ENCODE measurements around the gene NDUFS2. TPM values are rescaled to one million over a fixed set of nuclear protein-coding genes. Genes with fewer than 3 reads are reported as not detected.

The NDUFS2 gene
- total RNA-seq, 4 donors from 2014 or later = 68.5 to 131 (median 122) TPM

DNA sequence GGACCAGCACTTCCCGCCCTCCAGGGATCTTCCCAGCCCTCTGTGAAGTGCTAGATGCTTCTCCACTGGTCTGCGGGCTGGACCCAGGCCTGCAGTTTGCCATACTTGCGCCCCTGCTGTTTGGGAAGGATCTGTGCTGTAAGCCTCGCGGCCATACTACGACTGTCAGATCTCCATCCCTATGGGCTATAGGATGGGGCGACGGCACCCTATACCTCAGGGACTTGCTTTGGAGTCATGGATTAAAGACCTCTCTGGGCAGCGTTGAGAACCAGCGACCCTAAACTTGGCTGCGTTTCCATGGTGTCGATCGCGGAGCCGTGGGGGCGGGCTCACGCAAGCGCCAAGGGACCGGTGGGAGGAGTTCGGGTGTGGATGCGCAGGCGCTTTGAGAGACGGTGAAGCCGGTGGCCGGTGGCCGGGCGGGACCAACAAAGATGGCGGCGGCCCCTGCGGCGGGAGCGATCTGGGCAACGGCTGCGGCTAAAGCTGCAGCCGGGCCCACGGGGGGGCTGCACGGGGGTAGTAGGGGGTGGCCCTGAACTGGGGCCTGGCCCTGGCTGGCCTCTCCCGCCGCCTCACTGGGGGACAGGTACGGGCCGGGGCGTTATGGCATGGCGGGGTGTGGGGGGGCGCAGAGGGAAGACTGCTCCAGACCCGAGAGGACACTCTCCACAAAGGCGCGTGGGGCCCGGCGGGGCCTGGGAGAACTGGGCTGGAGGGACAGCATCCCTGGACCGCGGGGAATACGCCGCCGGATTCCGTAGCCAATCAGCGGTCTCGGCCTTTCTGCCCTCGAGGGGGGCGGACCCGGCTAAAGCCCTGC, 42.9 kb upstream of the NDUFS2 start, which contains the start of gene USP21:
Gene USP21 (plus strand): TSS at position 414 of the 826 bp plus-strand sequence. CDS start 1,141 bp downstream, outside the sequence.
- intact Hi-C loops (cut with DNase I) = no loop called here
- TF ChIP-seq, protein P1, sequence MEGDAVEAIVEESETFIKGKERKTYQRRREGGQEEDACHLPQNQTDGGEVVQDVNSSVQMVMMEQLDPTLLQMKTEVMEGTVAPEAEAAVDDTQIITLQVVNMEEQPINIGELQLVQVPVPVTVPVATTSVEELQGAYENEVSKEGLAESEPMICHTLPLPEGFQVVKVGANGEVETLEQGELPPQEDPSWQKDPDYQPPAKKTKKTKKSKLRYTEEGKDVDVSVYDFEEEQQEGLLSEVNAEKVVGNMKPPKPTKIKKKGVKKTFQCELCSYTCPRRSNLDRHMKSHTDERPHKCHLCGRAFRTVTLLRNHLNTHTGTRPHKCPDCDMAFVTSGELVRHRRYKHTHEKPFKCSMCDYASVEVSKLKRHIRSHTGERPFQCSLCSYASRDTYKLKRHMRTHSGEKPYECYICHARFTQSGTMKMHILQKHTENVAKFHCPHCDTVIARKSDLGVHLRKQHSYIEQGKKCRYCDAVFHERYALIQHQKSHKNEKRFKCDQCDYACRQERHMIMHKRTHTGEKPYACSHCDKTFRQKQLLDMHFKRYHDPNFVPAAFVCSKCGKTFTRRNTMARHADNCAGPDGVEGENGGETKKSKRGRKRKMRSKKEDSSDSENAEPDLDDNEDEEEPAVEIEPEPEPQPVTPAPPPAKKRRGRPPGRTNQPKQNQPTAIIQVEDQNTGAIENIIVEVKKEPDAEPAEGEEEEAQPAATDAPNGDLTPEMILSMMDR (IDR thresholded peaks at IDR 0.05) = peak in 2 of 3 experiments; percentile 24 to 47
- TF ChIP-seq POLR2A (IDR thresholded peaks at IDR 0.05; ENCODE audit: low read depth) = no peak
- no peak for TF ChIP-seq EP300 (IDR thresholded peaks at IDR 0.05)
- peak; percentile 81 to 85 for TF ChIP-seq POLR2AphosphoS5 (IDR thresholded peaks at IDR 0.05)
- H3K4me3 ChIP-seq = peak within 1 kb of the TSS; percentile 81 to 88 (median 86)
- peaks cover 5 to 58% (median 41%) of the 10 kb centered on the region in 4 donors for H3K36me3 ChIP-seq
- DNase-seq (ENCODE audit: extremely low spot score) = peak; percentile 98
- peak within 1 kb of the TSS; percentile 87 to 90 (median 88) for H3K27ac ChIP-seq (replicated peaks in 1 of 4)
- H3K4me1 ChIP-seq = peaks cover 35 to 56% (median 46%) of the 10 kb centered on the region in 4 donors
- no peaks in the 10 kb centered on the region for H3K9me3 ChIP-seq
- WGBS = under 1% methylated on average over 36 of the region's 60 CpGs
- H3K27me3 ChIP-seq = no peaks in the 10 kb centered on the region

DNA sequence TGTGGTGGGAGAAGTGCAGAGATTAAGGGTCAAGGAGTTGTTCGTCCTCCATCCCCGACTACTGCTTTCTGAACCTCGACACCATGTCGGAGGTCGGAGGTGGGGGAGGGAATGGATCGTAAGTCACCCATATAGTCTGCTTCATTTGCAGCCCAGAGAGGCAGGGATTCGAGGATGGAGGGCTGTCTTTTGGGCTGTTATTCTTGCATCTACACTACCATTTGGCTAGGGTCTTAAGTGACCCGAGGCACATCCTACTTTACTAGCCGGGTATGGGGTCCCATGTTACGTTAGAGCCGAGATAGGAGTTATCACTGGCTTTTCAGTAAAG, 42.3 kb upstream of the NDUFS2 start:
- Histone ChIP-seq H3K9me3 (no peaks in the 10 kb centered on the region), H3K36me3 (peaks cover 5 to 64% (median 44%) of the 10 kb centered on the region in 4 donors), H3K27me3 (no peaks in the 10 kb centered on the region), H3K4me1 (peaks cover 29 to 52% (median 42%) of the 10 kb centered on the region in 4 donors), H3K27ac (replicated peaks in 1 of 4) (peak overlapping the region; percentile 87 to 90 (median 88)), H3K4me3 (peak overlapping the region; percentile 81 to 88 (median 86))
- WGBS = 0% methylated on average over 8 of the region's 11 CpGs
- no peak for TF ChIP-seq POLR2A (IDR thresholded peaks at IDR 0.05; ENCODE audit: low read depth)
- TF ChIP-seq EP300 (IDR thresholded peaks at IDR 0.05) = no peak
- TF ChIP-seq, protein P1 (IDR thresholded peaks at IDR 0.05) = no peak
- TF ChIP-seq POLR2AphosphoS5 (IDR thresholded peaks at IDR 0.05) = no peak
- intact Hi-C loops (cut with DNase I) = no loop called here
- DNase-seq (ENCODE audit: extremely low spot score) = no peak

DNA sequence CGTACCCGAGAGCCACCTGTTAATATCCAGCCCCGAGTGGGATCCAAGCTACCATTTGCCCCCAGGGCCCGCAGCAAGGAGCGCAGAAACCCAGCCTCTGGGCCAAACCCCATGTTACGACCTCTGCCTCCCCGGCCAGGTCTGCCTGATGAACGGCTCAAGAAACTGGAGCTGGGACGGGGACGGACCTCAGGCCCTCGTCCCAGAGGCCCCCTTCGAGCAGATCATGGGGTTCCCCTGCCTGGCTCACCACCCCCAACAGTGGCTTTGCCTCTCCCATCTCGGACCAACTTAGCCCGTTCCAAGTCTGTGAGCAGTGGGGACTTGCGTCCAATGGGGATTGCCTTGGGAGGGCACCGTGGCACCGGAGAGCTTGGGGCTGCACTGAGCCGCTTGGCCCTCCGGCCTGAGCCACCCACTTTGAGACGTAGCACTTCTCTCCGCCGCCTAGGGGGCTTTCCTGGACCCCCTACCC, 41.5 kb upstream of the NDUFS2 start:
- peaks cover 0 to 1% (median 0%) of the 10 kb centered on the region in 4 donors for H3K27me3 ChIP-seq
- peak overlapping the region in 2 of 4 donors; percentile 84 to 88 for H3K4me3 ChIP-seq
- H3K27ac ChIP-seq (replicated peaks in 1 of 4) = peak overlapping the region in 3 of 4 donors; percentile 87 to 90 (median 88)
- intact Hi-C loops (cut with DNase I) = no loop called here
- peaks cover 5 to 66% (median 45%) of the 10 kb centered on the region in 4 donors for H3K36me3 ChIP-seq
- no peaks in the 10 kb centered on the region for H3K9me3 ChIP-seq
- no peak for DNase-seq (ENCODE audit: extremely low spot score)
- 92% methylated on average over 15 of the region's 22 CpGs for WGBS
- TF ChIP-seq EP300 (IDR thresholded peaks at IDR 0.05) (no peak), POLR2AphosphoS5 (IDR thresholded peaks at IDR 0.05) (no peak), POLR2A (IDR thresholded peaks at IDR 0.05; ENCODE audit: low read depth) (no peak)
- TF ChIP-seq, protein P1 (IDR thresholded peaks at IDR 0.05) = no peak
- H3K4me1 ChIP-seq = peaks cover 34 to 52% (median 45%) of the 10 kb centered on the region in 4 donors

DNA sequence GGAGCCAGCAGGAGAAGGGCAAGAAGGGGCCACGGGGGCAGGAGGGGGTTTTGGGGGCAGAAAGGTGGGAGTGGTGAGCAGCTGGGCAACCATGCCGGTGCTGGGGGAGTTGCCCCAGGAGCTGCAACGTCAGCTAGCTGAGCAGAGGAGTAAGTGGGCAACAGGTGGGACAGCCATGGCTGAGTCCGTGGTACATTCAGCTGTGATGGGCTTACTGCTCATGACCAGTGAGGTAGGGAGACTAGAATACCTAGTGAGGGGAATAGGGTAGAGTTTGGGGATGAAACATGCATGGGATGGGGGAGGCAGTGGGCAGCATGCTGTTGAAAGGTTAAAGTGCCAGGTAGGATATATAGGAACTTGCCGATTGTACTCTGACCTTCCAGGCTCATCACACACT, 40.5 kb upstream of the NDUFS2 start:
- WGBS = 74% methylated on average over 5 of the region's 5 CpGs
- TF ChIP-seq EP300 (IDR thresholded peaks at IDR 0.05) = no peak
- no peak for TF ChIP-seq POLR2A (IDR thresholded peaks at IDR 0.05; ENCODE audit: low read depth)
- TF ChIP-seq, protein P1 (IDR thresholded peaks at IDR 0.05) = no peak
- Histone ChIP-seq H3K4me1 (peaks cover 34 to 53% (median 47%) of the 10 kb centered on the region in 4 donors), H3K4me3 (no peak overlapping the region), H3K36me3 (peaks cover 5 to 65% (median 44%) of the 10 kb centered on the region in 4 donors), H3K9me3 (no peaks in the 10 kb centered on the region), H3K27me3 (peaks cover 0 to 3% (median 0%) of the 10 kb centered on the region in 4 donors), H3K27ac (replicated peaks in 1 of 4) (no peak overlapping the region)
- DNase-seq (ENCODE audit: extremely low spot score) = no peak
- intact Hi-C loops (cut with DNase I) = no loop called here
